Panc1 (cell line): ENCODE measurements around the gene EXOC6B.

ENCODE experiments used
- POLR2AphosphoS5 ChIP-seq: IDR thresholded peaks from 2 replicates; pipeline ENCODE4 v1.6.1; 2012; ENCODE audit warnings: mild to moderate bottlenecking, low read depth, low read length, moderate library complexity
- TCF7L2 ChIP-seq: IDR thresholded peaks from 2 replicates; pipeline ENCODE4 v1.6.1; 2011; ENCODE audit warnings: mild to moderate bottlenecking, low read depth, low read length, inconsistent platforms
- TF ChIP-seq, protein P1 (sequence below): fragments of 450-650 bp; IDR thresholded peaks from 2 replicates; pipeline ENCODE4 v1.5.1; 2017; ENCODE audit warnings: mild to moderate bottlenecking
- TF ChIP-seq, protein P2 (sequence below), 2 experiments: IDR thresholded peaks; 2 replicates each; pipeline ENCODE4 v1.6.1; 2011 to 2012; ENCODE audit warnings: low read depth in 2 of 2, control low read depth in 1 of 2, low read length in 1 of 2, mild to moderate bottlenecking in 1 of 2, moderate library complexity in 1 of 2; ENCODE audit not compliant: insufficient read depth in 1 of 2

DNA sequence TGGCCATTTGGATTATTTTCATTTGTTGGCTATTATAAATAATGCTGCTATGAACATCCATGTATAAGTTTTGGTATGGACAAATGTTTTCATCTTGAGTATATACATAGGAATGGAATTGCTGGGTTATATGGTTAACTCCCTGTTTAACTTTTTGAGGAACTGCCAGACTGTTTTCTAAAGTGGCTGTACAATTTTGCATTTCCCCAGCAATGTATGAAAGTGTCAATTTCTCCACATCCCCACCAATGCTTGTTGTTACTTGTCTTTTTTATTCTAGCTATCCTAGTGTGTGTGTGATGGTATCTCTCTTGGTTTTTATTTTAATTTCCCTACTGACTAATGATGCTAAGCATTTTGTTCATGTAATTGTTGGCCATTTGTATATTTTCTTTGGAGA lies 587.5 kb downstream of the EXOC6B start:
- TF ChIP-seq, protein P1, sequence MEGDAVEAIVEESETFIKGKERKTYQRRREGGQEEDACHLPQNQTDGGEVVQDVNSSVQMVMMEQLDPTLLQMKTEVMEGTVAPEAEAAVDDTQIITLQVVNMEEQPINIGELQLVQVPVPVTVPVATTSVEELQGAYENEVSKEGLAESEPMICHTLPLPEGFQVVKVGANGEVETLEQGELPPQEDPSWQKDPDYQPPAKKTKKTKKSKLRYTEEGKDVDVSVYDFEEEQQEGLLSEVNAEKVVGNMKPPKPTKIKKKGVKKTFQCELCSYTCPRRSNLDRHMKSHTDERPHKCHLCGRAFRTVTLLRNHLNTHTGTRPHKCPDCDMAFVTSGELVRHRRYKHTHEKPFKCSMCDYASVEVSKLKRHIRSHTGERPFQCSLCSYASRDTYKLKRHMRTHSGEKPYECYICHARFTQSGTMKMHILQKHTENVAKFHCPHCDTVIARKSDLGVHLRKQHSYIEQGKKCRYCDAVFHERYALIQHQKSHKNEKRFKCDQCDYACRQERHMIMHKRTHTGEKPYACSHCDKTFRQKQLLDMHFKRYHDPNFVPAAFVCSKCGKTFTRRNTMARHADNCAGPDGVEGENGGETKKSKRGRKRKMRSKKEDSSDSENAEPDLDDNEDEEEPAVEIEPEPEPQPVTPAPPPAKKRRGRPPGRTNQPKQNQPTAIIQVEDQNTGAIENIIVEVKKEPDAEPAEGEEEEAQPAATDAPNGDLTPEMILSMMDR: no peak
- TF ChIP-seq, protein P2, sequence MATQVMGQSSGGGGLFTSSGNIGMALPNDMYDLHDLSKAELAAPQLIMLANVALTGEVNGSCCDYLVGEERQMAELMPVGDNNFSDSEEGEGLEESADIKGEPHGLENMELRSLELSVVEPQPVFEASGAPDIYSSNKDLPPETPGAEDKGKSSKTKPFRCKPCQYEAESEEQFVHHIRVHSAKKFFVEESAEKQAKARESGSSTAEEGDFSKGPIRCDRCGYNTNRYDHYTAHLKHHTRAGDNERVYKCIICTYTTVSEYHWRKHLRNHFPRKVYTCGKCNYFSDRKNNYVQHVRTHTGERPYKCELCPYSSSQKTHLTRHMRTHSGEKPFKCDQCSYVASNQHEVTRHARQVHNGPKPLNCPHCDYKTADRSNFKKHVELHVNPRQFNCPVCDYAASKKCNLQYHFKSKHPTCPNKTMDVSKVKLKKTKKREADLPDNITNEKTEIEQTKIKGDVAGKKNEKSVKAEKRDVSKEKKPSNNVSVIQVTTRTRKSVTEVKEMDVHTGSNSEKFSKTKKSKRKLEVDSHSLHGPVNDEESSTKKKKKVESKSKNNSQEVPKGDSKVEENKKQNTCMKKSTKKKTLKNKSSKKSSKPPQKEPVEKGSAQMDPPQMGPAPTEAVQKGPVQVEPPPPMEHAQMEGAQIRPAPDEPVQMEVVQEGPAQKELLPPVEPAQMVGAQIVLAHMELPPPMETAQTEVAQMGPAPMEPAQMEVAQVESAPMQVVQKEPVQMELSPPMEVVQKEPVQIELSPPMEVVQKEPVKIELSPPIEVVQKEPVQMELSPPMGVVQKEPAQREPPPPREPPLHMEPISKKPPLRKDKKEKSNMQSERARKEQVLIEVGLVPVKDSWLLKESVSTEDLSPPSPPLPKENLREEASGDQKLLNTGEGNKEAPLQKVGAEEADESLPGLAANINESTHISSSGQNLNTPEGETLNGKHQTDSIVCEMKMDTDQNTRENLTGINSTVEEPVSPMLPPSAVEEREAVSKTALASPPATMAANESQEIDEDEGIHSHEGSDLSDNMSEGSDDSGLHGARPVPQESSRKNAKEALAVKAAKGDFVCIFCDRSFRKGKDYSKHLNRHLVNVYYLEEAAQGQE (IDR thresholded peaks at IDR 0.05; ENCODE audit: insufficient read depth in 1 of 2, low read depth in 2 of 2, low read length in 1 of 2): no peak
- TF ChIP-seq POLR2AphosphoS5: no peak
- TF ChIP-seq TCF7L2: no peak
